AG10803 (cell line): ENCODE data around the gene CPE.
A peak's percentile ranks its signal among the peaks of the same experiment; 100 is the strongest.

Source experiments
- DNase-seq: peaks from one replicate; pipeline ENCODE4 v3.0.0; 2010; ENCODE audit warnings: low read depth
- H3K4me3 ChIP-seq: 2 replicates; pipeline ENCODE4 v1.5.1; 2011; ENCODE audit warnings: mild to moderate bottlenecking, low read length, control low read depth
- TF ChIP-seq, protein P1 (sequence below): conservative IDR thresholded peaks from 2 replicates; pipeline ENCODE4 v1.5.1; 2011; ENCODE audit warnings: mild to moderate bottlenecking, low read length, control low read depth, inconsistent platforms

Gene CPE

GRCh38 chr4:165368114-165368513, 10.7 kb upstream of the CPE start:
- no peak overlapping the region for H3K4me3 ChIP-seq
- TF ChIP-seq, protein P1, sequence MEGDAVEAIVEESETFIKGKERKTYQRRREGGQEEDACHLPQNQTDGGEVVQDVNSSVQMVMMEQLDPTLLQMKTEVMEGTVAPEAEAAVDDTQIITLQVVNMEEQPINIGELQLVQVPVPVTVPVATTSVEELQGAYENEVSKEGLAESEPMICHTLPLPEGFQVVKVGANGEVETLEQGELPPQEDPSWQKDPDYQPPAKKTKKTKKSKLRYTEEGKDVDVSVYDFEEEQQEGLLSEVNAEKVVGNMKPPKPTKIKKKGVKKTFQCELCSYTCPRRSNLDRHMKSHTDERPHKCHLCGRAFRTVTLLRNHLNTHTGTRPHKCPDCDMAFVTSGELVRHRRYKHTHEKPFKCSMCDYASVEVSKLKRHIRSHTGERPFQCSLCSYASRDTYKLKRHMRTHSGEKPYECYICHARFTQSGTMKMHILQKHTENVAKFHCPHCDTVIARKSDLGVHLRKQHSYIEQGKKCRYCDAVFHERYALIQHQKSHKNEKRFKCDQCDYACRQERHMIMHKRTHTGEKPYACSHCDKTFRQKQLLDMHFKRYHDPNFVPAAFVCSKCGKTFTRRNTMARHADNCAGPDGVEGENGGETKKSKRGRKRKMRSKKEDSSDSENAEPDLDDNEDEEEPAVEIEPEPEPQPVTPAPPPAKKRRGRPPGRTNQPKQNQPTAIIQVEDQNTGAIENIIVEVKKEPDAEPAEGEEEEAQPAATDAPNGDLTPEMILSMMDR: no peak
- no peak for DNase-seq

DNA sequence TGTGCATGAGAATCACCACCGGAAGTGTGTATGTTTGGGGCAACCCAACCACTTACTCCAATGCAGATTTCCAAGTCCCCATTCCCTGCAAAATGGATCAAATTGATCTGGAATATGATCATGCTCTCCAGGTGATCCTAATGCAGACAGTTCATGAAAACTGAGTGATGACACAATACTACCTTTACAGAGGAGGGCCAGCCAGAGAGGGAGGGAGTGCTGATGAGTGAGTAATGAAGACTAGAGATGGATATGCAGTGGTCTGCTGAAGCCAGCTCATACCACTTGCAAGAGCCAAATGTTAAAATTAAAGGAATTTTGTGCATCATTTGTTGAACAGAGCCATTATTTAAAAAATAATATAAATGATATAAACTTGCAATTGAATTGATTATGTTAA, 10.2 kb upstream of the CPE start:
- TF ChIP-seq, protein P1: no peak
- no peak for DNase-seq
- no peak overlapping the region for H3K4me3 ChIP-seq

- TF ChIP-seq, protein P1: no peak
- DNase-seq: no peak
- H3K4me3 ChIP-seq: no peak overlapping the region
These were observed 9.3 kb upstream of the CPE start for GRCh38 chr4:165369522-165369921.

DNA sequence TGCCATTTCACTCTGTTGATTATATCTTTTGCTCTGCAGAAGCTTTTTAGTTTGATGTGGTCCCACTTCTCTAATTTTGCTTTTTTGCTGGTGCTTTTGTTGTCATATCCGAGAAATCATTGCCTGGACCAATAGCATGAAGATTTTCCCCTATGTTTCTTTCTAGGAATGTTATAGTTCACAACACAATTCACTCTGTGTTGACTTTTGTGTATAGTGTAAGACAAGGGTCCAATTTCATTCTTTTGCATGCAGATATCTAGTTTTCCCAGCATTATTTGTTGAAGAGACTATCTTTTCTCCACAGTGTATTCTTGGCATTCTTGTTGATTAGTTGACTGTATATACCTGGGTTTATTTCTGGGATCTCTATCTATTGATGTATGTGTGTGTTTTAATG, 8.3 kb upstream of the CPE start:
- TF ChIP-seq, protein P1: no peak
- no peak for DNase-seq
- H3K4me3 ChIP-seq: no peak overlapping the region

DNA sequence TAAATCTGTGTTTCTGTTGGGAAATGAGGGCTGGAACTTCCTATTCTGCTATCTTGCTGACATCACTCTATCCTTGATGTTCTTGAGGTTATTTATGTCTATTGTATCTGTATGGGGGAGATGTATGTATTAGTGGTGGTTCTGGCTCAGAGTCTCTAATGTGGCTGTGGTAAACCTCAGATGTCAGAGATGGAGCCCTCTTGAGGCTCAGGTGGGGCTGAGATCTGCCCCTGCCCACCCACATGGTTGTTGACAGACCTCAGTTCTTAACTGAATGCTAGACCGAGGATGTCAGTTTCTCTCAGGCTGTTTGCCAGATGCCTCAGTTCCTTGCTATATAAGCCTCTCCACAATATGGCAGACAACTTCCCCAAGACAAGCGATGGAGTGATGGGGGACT, 3.3 kb upstream of the CPE start:
- TF ChIP-seq, protein P1: no peak
- no peak overlapping the region for H3K4me3 ChIP-seq
- DNase-seq: no peak

DNA sequence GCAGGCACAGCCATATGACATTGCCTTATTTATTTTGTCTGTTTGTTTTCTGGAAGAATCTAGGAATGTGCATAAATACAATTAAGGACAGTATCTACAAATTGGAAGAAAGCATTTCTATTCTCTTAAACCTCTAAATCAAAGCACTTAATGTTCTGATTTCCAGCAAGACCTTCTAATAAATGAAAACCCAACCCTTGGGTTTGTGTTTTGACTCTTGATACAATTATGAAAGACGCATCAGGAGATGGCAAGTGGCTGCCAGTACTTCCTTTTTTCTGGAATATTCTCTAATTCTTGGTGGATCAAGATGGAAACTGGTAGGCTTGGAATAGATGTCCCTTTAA, 437 bp upstream of the CPE start:
- DNase-seq: no peak
- TF ChIP-seq, protein P1: no peak

DNA sequence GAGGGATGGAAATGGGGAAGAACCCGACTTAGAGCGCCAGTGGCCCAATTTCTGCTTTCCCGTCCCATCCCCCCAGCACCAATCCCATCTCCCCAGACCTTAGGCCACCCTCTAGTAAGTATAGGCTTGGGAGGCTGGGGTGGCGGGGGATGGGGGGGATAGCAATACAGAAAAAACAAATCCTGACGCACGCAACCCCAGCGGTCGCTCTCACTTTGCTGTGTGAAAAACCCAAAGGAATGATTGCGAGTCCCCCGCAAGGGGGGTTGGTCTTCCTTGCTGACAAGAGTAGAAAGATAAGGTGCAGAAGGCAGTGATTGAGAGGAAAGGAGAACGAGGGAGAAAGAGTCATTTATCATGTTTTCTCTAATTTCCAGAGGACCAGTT, 863 bp downstream of the CPE start:
- DNase-seq: no peak
- TF ChIP-seq, protein P1: no peak
- peak overlapping the region; percentile 58; the same call in 1 of the 2 replicates for H3K4me3 ChIP-seq

More for the DNA sequence above, 437 bp upstream of the CPE start:
- H3K4me3 ChIP-seq: peak overlapping the region; percentile 58
